ENCODE measurements around the gene PCBD1. TPM values are rescaled to one million over a fixed set of nuclear protein-coding genes. Genes with fewer than 3 reads are reported as not detected.
"Not testable (repeated sequence)": the region's sequence is repeated elsewhere in the genome, so short reads cannot be mapped to it uniquely, and the experiment has no call there.

The PCBD1 gene
- polyA plus RNA-seq, 4 donors: 45.6 to 129 (median 112) TPM

GRCh38 chr10:70879207-70879606 lies 9.2 kb downstream of the PCBD1 start:
- no peak for DNase-seq (ENCODE audit: low read depth in 4 of 4, low spot score in 3 of 4)

DNA sequence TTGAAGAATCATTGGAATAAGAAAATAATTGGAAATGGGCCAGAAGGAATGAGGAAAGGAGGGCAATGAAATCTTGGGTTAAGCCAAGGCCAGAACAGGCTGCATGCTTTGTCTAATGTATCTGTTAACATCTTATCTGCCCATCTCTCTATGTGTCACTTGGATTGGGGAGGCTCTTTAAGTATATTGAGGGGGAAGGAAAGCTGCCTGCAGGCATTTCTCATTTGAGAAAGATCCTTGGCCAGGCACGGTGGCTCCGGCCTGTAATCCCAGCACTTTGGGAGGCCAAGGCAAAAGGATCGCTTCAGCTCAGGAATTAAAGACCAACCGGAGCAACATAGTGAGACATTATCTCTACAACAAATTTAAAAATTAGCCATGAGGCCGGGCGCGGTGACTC lies 14.3 kb downstream of the PCBD1 start:
- DNase-seq (ENCODE audit: low read depth in 4 of 4, low spot score in 3 of 4): no peak

DNA sequence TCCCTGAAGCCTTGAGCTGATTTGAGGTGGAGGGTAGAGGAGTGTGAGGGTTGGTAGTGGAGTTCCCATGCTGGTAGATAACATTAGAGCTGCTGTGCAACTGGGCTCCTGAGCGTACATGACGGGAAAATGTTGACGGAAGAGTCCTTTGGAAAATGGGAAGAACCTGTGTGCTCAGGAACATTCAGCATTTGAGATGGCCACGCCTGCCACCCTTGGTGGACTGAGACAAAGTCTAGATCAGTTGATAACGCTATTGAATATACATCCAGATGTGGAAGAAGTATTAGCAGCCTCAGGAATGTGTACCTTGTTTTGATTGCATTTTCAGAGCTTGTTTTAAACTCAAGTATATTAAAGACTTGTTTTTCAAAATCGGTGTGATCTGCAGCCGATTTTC lies 16.1 kb downstream of the PCBD1 start:
- DNase-seq (ENCODE audit: low read depth in 4 of 4, low spot score in 3 of 4): no peak

- no peak for DNase-seq (ENCODE audit: low read depth in 4 of 4, low spot score in 3 of 4)
Measured at GRCh38 chr10:70866424-70866823, 21.9 kb downstream of the PCBD1 start.

DNA sequence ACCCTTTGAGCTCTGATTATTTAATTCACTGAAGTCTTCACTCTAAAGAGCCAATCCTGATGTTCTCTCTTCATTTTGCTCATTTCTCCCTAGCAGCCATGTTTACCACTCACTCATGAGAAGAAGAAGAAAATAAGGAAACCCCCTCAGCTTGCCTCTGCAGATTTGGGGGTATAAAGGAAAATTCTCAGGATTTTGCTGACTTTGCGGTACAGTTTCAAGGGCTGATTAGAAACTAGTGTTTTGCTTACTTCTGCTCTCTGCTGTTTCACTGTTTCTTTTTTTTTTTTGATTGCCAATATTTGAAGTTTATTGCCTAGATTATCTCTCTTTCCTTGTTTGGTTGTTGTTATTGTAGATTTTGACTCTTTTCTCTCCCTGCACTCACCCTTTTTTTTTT lies 23.4 kb downstream of the PCBD1 start:
- DNase-seq (ENCODE audit: low read depth in 4 of 4, low spot score in 3 of 4): no peak

GRCh38 chr10:70863470-70864160 lies 24.8 kb downstream of the PCBD1 start:
- no peak for DNase-seq (ENCODE audit: low read depth in 4 of 4, low spot score in 3 of 4)

DNA sequence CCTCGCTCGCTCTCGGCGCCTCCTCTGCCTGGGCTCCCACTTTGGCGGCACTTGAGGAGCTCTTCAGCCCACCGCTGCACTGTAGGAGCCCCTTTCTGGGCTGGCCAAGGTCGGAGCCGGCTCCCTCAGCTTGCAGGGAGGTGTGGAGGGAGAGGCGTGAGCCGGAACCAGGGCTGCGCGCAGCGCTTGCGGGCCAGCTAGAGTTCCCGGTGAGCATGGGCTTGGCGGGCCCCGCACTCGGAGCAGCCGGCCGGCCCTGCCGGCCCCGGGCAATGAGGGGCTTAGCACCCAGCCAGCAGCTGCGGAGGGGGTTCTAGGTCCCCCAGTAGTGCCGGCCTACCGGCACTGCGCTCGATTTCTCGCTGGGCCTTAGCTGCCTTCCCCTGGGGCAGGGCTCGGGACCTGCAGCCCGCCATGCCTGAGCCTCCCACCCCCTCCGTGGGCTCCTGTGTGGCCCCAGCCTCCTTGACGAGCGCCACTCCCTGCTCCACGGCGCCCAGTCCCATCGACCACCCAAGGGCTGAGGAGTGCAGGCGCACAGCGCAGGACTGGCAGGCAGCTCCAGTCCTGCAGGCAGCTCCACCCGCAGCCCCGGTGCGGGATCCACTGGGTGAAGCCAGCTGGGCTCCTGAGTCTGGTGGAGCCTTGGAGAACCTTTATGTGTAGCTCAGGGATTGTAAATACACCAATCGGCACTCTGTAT lies 26.7 kb downstream of the PCBD1 start:
- not testable (repeated sequence) for DNase-seq (ENCODE audit: low read depth in 4 of 4, low spot score in 3 of 4)

GRCh38 chr10:70858759-70859158 lies 29.6 kb downstream of the PCBD1 start:
- no peak for DNase-seq (ENCODE audit: low read depth in 4 of 4, low spot score in 3 of 4)

GRCh38 chr10:70856454-70856853 lies 31.9 kb downstream of the PCBD1 start:
- no peak for DNase-seq (ENCODE audit: low read depth in 4 of 4, low spot score in 3 of 4)

DNA sequence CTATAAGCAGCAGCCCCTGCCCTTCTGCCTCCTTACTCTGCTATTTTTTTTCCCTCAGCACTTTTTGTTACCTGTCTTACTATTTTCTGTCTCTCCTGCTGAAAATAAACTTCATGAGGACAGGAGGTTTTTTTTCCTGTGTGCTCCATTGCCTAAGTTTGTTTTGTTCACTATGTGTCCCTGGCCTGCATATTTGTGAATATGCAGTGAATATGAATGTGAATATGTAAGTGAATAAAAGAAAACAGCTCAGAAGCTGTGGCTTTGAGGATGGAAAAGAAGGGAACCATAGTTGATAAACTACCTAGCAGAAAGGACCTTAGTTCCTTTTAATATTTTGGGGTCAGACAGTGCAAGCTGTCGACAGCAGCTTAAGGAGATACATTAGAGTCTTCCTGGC lies 34.9 kb downstream of the PCBD1 start:
- no peak for DNase-seq (ENCODE audit: low read depth in 4 of 4, low spot score in 3 of 4)

DNA sequence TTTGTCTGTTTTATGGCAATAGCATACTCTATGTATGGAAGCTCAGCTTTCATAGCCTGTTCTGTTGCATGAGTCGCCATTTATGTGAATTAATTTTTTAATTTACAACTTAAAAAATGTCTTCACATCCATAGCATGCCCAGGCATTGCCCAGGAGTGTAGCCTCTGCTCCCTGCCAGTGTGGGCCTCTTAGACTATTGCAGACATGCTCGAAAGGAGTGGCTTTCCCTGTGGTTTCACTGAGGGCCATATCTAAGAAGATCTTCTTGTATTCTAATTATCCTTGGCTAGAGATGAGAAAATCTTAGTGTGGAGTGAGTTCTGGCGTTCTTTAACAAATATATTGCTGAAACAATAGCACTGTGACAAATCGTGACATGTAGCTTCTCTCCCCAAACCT lies 35.3 kb downstream of the PCBD1 start:
- no peak for DNase-seq (ENCODE audit: low read depth in 4 of 4, low spot score in 3 of 4)

DNA sequence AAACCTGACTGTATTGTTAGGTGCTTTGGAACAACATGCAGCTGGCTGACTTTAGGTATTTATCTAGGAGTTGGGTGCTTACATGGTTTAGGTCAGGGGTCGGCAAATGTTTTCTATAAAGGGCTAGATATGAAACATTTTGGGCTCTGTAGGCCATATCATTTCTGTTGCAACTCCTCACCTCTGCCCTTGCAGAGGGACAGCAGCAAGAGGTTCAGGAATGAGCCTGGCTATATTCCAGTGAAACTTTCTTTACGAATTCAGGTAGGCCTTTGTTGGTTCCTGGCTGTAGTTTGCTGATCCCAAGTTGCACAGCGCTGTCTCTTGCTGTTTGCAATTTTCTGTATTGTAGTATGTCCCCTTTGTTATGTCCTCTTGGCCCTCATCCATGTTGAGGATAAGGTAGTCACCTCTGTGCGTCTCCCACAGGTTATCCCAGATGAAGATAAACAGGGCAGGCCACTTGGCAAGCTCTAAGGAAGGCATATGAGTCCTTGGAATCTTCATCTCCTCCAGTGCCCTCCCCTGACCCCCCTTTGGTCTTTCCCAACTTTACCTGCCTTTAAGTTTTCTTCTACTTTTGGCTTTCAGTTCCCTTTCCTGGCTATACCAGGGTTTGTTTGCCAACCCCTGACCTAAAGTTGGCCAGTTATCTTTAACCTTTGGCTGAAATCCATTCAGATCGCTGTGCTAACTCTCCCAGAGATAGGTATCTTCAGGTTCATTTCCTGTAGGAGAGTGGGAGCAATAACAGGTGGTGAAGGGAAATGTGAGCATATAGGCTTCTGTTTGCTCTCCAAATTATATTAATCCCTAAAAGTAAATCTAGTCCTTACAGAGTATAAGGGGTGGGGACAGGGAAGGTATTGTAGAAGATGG lies 36.5 kb downstream of the PCBD1 start:
- no peak for DNase-seq (ENCODE audit: low read depth in 4 of 4, low spot score in 3 of 4)

- DNase-seq (ENCODE audit: low read depth in 4 of 4, low spot score in 3 of 4): no peak
Measured at GRCh38 chr10:70850097-70850496, 38.3 kb downstream of the PCBD1 start.

- DNase-seq (ENCODE audit: low read depth in 4 of 4, low spot score in 3 of 4): no peak
Measured at GRCh38 chr10:70849582-70850016, 38.8 kb downstream of the PCBD1 start.

- no peak for DNase-seq (ENCODE audit: low read depth in 4 of 4, low spot score in 3 of 4)
Measured at GRCh38 chr10:70847659-70848360, 40.6 kb downstream of the PCBD1 start.

DNA sequence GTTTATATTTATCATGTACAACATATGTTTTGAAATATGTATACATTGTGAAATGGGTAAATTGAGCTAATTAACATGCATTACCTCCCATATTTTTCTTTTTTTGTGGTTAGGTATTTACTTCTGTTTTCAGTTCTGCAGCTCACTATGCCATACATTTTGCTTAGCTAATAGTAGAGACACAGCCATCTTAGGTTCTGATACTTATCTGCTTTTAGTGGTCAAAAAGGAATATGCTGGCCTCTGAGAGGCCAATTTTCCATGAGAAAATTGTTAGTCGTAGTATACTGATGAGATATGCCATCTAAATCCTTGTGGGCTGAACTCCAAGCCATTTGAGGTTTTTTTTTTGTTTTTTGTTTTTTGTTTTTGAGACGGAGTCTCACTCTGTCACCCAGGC lies 41.6 kb downstream of the PCBD1 start:
- DNase-seq (ENCODE audit: low read depth in 4 of 4, low spot score in 3 of 4): no peak

GRCh38 chr10:70845816-70846215 lies 42.5 kb downstream of the PCBD1 start:
- DNase-seq (ENCODE audit: low read depth in 4 of 4, low spot score in 3 of 4): no peak

GRCh38 chr10:70845256-70845655 lies 43.1 kb downstream of the PCBD1 start:
- no peak for DNase-seq (ENCODE audit: low read depth in 4 of 4, low spot score in 3 of 4)

DNA sequence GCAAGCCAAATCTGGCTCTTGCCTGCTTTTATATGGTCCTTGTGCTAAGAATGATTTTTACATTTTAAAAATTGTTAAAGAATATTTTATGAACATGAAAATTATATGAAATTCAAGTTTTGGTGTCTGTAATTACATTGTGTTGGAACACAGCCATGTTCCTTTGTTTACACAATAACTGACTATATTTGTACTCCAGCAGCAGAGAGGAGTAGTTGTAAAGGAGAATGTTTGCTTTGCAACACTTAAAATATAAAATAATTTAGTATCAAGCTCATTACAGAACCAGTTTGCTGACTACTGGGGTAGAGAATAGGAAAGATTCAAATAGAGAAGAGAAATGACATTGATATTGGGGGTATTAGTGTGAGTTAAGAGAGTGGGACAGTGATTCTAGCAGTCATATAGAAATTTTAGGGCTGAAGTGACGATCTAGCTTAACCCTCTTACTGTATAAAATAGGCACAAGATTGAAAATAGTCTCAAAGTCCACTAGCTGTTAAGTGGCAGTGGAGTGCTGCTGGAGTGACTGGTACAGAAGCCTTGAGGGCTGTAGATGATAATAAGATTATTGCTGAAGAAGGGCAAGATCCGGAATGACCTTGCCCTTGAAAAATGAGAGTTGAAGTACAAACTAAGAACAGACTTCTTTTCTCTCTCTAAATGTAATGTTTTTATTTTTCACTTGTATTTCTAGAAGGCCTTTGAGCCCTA lies 44.4 kb downstream of the PCBD1 start:
- no peak for DNase-seq (ENCODE audit: low read depth in 4 of 4, low spot score in 3 of 4)

- no peak for DNase-seq (ENCODE audit: low read depth in 4 of 4, low spot score in 3 of 4)
Measured at GRCh38 chr10:70843333-70843732, 45.0 kb downstream of the PCBD1 start.
